Trophoblast cell (in vitro differentiated cells and primary cell): ENCODE measurements around the gene CEMIP.
A peak's percentile ranks its signal among the peaks of the same experiment; 100 is the strongest.

Source experiments
- DNase-seq, 2 donors: peaks; one replicate each; pipeline ENCODE4 v3.0.0-alpha.2; 2016
- H2AFZ ChIP-seq: 2 replicates; pipeline ENCODE4 v1.6.1; 2013; ENCODE audit warnings: low read length, moderate library complexity, mild to moderate bottlenecking; ENCODE audit not compliant: insufficient read depth, poor library complexity
- H2AK5ac ChIP-seq: 2 replicates; pipeline ENCODE4 v1.6.1; 2013; ENCODE audit warnings: mild to moderate bottlenecking, low read length
- H2BK120ac ChIP-seq: 2 replicates; pipeline ENCODE4 v1.6.1; 2013; ENCODE audit warnings: low read length, mild to moderate bottlenecking, moderate library complexity; ENCODE audit not compliant: insufficient read depth, poor library complexity
- H2BK12ac ChIP-seq: 2 replicates; pipeline ENCODE4 v1.6.1; 2013; ENCODE audit warnings: mild to moderate bottlenecking, low read length, moderate library complexity
- H2BK5ac ChIP-seq: 2 replicates; pipeline ENCODE4 v1.6.1; 2013; ENCODE audit warnings: low read length, low read depth, moderate library complexity, mild to moderate bottlenecking; ENCODE audit not compliant: poor library complexity
- H3K14ac ChIP-seq: 2 replicates; pipeline ENCODE4 v1.6.1; 2013; ENCODE audit warnings: mild to moderate bottlenecking, low read length
- H3K18ac ChIP-seq: 2 replicates; pipeline ENCODE4 v1.6.1; 2013; ENCODE audit warnings: mild to moderate bottlenecking, low read length
- H3K23ac ChIP-seq: 2 replicates; pipeline ENCODE4 v1.6.1; 2013; ENCODE audit warnings: low read length
- H3K27ac ChIP-seq: 2 replicates; pipeline ENCODE4 v1.5.1; 2013; ENCODE audit warnings: low read depth, mild to moderate bottlenecking, inconsistent platforms, low read length, moderate library complexity
- H3K27me3 ChIP-seq: 2 replicates; pipeline ENCODE4 v1.6.1; 2013; ENCODE audit warnings: inconsistent platforms, mild to moderate bottlenecking, low read length, moderate library complexity; ENCODE audit not compliant: insufficient read depth
- H3K36me3 ChIP-seq, 2 experiments: 1 replicate in 1 of 2; 2 replicates in 1 of 2; pipeline ENCODE4 v1.6.1; 2013; ENCODE audit warnings: low read length in 2 of 2, mild to moderate bottlenecking in 2 of 2, moderate library complexity in 1 of 2; ENCODE audit not compliant: insufficient read depth in 2 of 2, control insufficient read depth in 1 of 2
- H3K4ac ChIP-seq: 2 replicates; pipeline ENCODE4 v1.6.1; 2013; ENCODE audit warnings: low read depth, mild to moderate bottlenecking, low read length, moderate library complexity
- H3K4me1 ChIP-seq, 2 experiments: 1 replicate in 1 of 2; 2 replicates in 1 of 2; pipeline ENCODE4 v1.6.1; 2013; ENCODE audit warnings: low read length in 2 of 2, mild to moderate bottlenecking in 2 of 2, moderate library complexity in 1 of 2; ENCODE audit not compliant: insufficient read depth in 2 of 2, control insufficient read depth in 1 of 2
- H3K4me2 ChIP-seq: 2 replicates; pipeline ENCODE4 v1.6.1; 2013; ENCODE audit warnings: inconsistent platforms, mild to moderate bottlenecking, low read length, moderate library complexity
- H3K4me3 ChIP-seq: 2 replicates; pipeline ENCODE4 v1.5.1; 2013; ENCODE audit warnings: mild to moderate bottlenecking, low read depth, low read length, inconsistent platforms
- H3K79me1 ChIP-seq: one replicate; pipeline ENCODE4 v1.6.1; 2013; ENCODE audit warnings: low read length
- H3K79me2 ChIP-seq: 2 replicates; pipeline ENCODE4 v1.6.1; 2013; ENCODE audit warnings: low read length, mild to moderate bottlenecking; ENCODE audit not compliant: control insufficient read depth, insufficient read depth, poor library complexity
- H3K9ac ChIP-seq: 2 replicates; pipeline ENCODE4 v1.6.1; 2013; ENCODE audit warnings: mild to moderate bottlenecking, low read length
- H3K9me3 ChIP-seq: 2 replicates; pipeline ENCODE4 v1.6.1; 2013; ENCODE audit warnings: low read depth, mild to moderate bottlenecking, control low read depth, inconsistent platforms, low read length; ENCODE audit not compliant: insufficient read depth
- H4K12ac ChIP-seq: 2 replicates; pipeline ENCODE4 v1.6.1; 2013; ENCODE audit warnings: low read depth, mild to moderate bottlenecking, low read length, moderate library complexity
- H4K8ac ChIP-seq: 2 replicates; pipeline ENCODE4 v1.6.1; 2013; ENCODE audit warnings: low read depth, mild to moderate bottlenecking, low read length, moderate library complexity
- H4K91ac ChIP-seq: one replicate; pipeline ENCODE4 v1.6.1; 2013; ENCODE audit warnings: low read depth, mild to moderate bottlenecking, low read length, moderate library complexity
- WGBS: extraction: QIAGEN DNeasy Blood & Tissue Kit; methylation state at CpG from one replicate; pipeline ENCODE4 v1.1.7; 2013; ENCODE audit warnings: missing lambda C conversion rate; ENCODE audit not compliant: insufficient read length, insufficient coverage; ENCODE audit errors: extremely low coverage; 5-methylcytosine and 5-hydroxymethylcytosine counted together

The CEMIP gene

GRCh38 chr15:80744826-80745225, 34.3 kb upstream of the CEMIP start:
- no peak overlapping the region for H4K8ac ChIP-seq
- H4K12ac ChIP-seq, result no peak overlapping the region
- H3K14ac ChIP-seq, result no peak overlapping the region
- no peak overlapping the region for H2BK120ac ChIP-seq
- H3K4me2 ChIP-seq, result no peak overlapping the region
- H2AK5ac ChIP-seq, result no peak overlapping the region
- H2BK12ac ChIP-seq, result no peak overlapping the region
- DNase-seq, result no peak
- H3K9ac ChIP-seq, result no peak overlapping the region
- no peaks in the 10 kb centered on the region for H3K9me3 ChIP-seq
- no peak overlapping the region for H4K91ac ChIP-seq
- no peak overlapping the region for H3K4ac ChIP-seq
- H3K27ac ChIP-seq, result no peak overlapping the region
- no peak overlapping the region for H3K23ac ChIP-seq
- no peak overlapping the region for H2BK5ac ChIP-seq
- no peaks in the 10 kb centered on the region for H3K79me2 ChIP-seq
- H3K18ac ChIP-seq, result no peak overlapping the region
- no peak overlapping the region for H3K4me3 ChIP-seq
- no CpG with 5 or more reads among the region's 1 CpG for WGBS
- no peak overlapping the region for H2AFZ ChIP-seq
- H3K79me1 ChIP-seq, result no peaks in the 10 kb centered on the region
- no peaks in the 10 kb centered on the region for H3K36me3 ChIP-seq
- peaks cover 6 to 7% of the 10 kb centered on the region in 2 experiments for H3K4me1 ChIP-seq
- H3K27me3 ChIP-seq, result no peaks in the 10 kb centered on the region

GRCh38 chr15:80745888-80746287, 33.3 kb upstream of the CEMIP start:
- Histone ChIP-seq H3K27me3 (no peaks in the 10 kb centered on the region), H2BK120ac (no peak overlapping the region), H3K79me1 (no peaks in the 10 kb centered on the region), H2BK12ac (no peak overlapping the region), H4K91ac (no peak overlapping the region), H3K79me2 (no peaks in the 10 kb centered on the region), H2AK5ac (no peak overlapping the region), H3K36me3 (no peaks in the 10 kb centered on the region), H3K4me2 (no peak overlapping the region), H3K9me3 (no peaks in the 10 kb centered on the region), H3K4me3 (no peak overlapping the region), H3K9ac (no peak overlapping the region), H3K14ac (no peak overlapping the region), H4K8ac (no peak overlapping the region), H3K23ac (no peak overlapping the region), H3K4me1 (peaks cover 6 to 7% of the 10 kb centered on the region in 2 experiments), H2BK5ac (no peak overlapping the region), H4K12ac (no peak overlapping the region), H2AFZ (no peak overlapping the region), H3K27ac (no peak overlapping the region), H3K4ac (no peak overlapping the region), H3K18ac (no peak overlapping the region)
- no CpG with 5 or more reads among the region's 1 CpG for WGBS
- no peak for DNase-seq

- peaks cover 6 to 7% of the 10 kb centered on the region in 2 experiments for H3K4me1 ChIP-seq
- H3K4me2 ChIP-seq, result no peak overlapping the region
- H4K91ac ChIP-seq, result no peak overlapping the region
- H3K4ac ChIP-seq, result no peak overlapping the region
- H3K27me3 ChIP-seq, result no peaks in the 10 kb centered on the region
- no peak overlapping the region for H4K8ac ChIP-seq
- no peak overlapping the region for H3K18ac ChIP-seq
- H2AFZ ChIP-seq, result no peak overlapping the region
- DNase-seq, result peak; percentile 8 to 65
- H2BK12ac ChIP-seq, result no peak overlapping the region
- H2BK120ac ChIP-seq, result no peak overlapping the region
- H2AK5ac ChIP-seq, result no peak overlapping the region
- no peak overlapping the region for H3K9ac ChIP-seq
- WGBS, result no CpG with 5 or more reads among the region's 16 CpGs
- no peak overlapping the region for H3K27ac ChIP-seq
- H2BK5ac ChIP-seq, result no peak overlapping the region
- H3K4me3 ChIP-seq, result no peak overlapping the region
- H3K79me2 ChIP-seq, result no peaks in the 10 kb centered on the region
- no peaks in the 10 kb centered on the region for H3K9me3 ChIP-seq
- H3K14ac ChIP-seq, result no peak overlapping the region
- no peaks in the 10 kb centered on the region for H3K79me1 ChIP-seq
- peak overlapping the region; percentile 71 for H3K23ac ChIP-seq
- H3K36me3 ChIP-seq, result peaks cover 0 to 2% of the 10 kb centered on the region in 2 experiments
- H4K12ac ChIP-seq, result no peak overlapping the region
Measured at GRCh38 chr15:80747317-80748053, 31.7 kb upstream of the CEMIP start.

- Histone ChIP-seq H4K91ac (no peak overlapping the region), H3K27me3 (no peaks in the 10 kb centered on the region), H2AFZ (no peak overlapping the region), H3K4ac (no peak overlapping the region), H3K18ac (no peak overlapping the region), H3K23ac (no peak overlapping the region), H3K14ac (no peak overlapping the region), H3K79me2 (no peaks in the 10 kb centered on the region), H4K8ac (no peak overlapping the region), H2AK5ac (no peak overlapping the region), H3K36me3 (peaks cover 2 to 6% of the 10 kb centered on the region in 2 experiments), H2BK12ac (no peak overlapping the region), H3K9me3 (no peaks in the 10 kb centered on the region), H2BK120ac (no peak overlapping the region), H3K4me2 (no peak overlapping the region), H2BK5ac (no peak overlapping the region), H4K12ac (no peak overlapping the region), H3K9ac (no peak overlapping the region), H3K4me3 (no peak overlapping the region), H3K27ac (no peak overlapping the region), H3K4me1 (peaks cover 0 to 3% of the 10 kb centered on the region in 2 experiments), H3K79me1 (no peaks in the 10 kb centered on the region)
- WGBS, result no CpG with 5 or more reads among the region's 6 CpGs
- peak; percentile 97 to 99 for DNase-seq
Measured at GRCh38 chr15:80749589-80749988, 29.6 kb upstream of the CEMIP start.
